GM23248 (cell line): ENCODE data around the gene SENP8. TPM values are rescaled to one million over a fixed set of nuclear protein-coding genes. Genes with fewer than 3 reads are reported as not detected.

Experiments used
- DNase-seq: peaks from one replicate; pipeline ENCODE4 v3.0.0-alpha.2; 2015
- H2AFZ ChIP-seq: fragments of 200-600 bp; sonication (generic); 2 replicates; pipeline ENCODE4 v1.6.1; 2016; ENCODE audit warnings: antibody characterized with exemption
- H3F3A ChIP-seq: fragments of 200-600 bp; sonication (generic); 2 replicates; pipeline ENCODE4 v1.6.1; 2016; ENCODE audit warnings: mild to moderate bottlenecking, antibody characterized with exemption, mixed run types; ENCODE audit not compliant: insufficient read depth
- H3K27ac ChIP-seq: fragments of 200-600 bp; sonication (generic); 2 replicates; pipeline ENCODE4 v1.5.1; 2016; ENCODE audit warnings: mild to moderate bottlenecking
- H3K27me3 ChIP-seq: fragments of 200-600 bp; sonication (generic); replicated peaks from 2 replicates; pipeline ENCODE4 v1.6.1; 2016; ENCODE audit warnings: mild to moderate bottlenecking; ENCODE audit not compliant: insufficient read depth
- H3K36me3 ChIP-seq: fragments of 200-600 bp; sonication (generic); 2 replicates; pipeline ENCODE4 v1.6.1; 2016; ENCODE audit warnings: low read depth, mild to moderate bottlenecking
- H3K4me1 ChIP-seq: fragments of 200-600 bp; sonication (generic); 2 replicates; pipeline ENCODE4 v1.6.1; 2016; ENCODE audit warnings: mild to moderate bottlenecking; ENCODE audit not compliant: insufficient read depth
- H3K4me2 ChIP-seq: fragments of 200-600 bp; sonication (generic); one replicate; pipeline ENCODE4 v1.6.1; 2016; ENCODE audit warnings: mild to moderate bottlenecking; ENCODE audit not compliant: unreplicated experiment
- H3K4me3 ChIP-seq: fragments of 200-600 bp; sonication (generic); 2 replicates; pipeline ENCODE4 v1.5.1; 2016; ENCODE audit warnings: mild to moderate bottlenecking
- H3K79me2 ChIP-seq: fragments of 200-600 bp; sonication (generic); 2 replicates; pipeline ENCODE4 v1.6.1; 2016; ENCODE audit warnings: mild to moderate bottlenecking; ENCODE audit not compliant: insufficient read depth
- H3K9ac ChIP-seq: fragments of 200-600 bp; sonication (generic); 2 replicates; pipeline ENCODE4 v1.6.1; 2016; ENCODE audit warnings: mild to moderate bottlenecking
- H3K9me2 ChIP-seq: fragments of 200-600 bp; sonication (generic); 2 replicates; pipeline ENCODE4 v1.6.1; 2016; ENCODE audit warnings: mixed run types, mild to moderate bottlenecking, moderate library complexity; ENCODE audit not compliant: insufficient read depth
- H3K9me3 ChIP-seq: fragments of 200-600 bp; sonication (generic); one replicate; pipeline ENCODE4 v1.6.1; 2017; ENCODE audit warnings: low read depth
- H4K20me1 ChIP-seq: fragments of 200-600 bp; sonication (generic); 2 replicates; pipeline ENCODE4 v1.6.0; 2016; ENCODE audit not compliant: insufficient read depth
- EZH2 ChIP-seq: fragments of 200-600 bp; sonication (generic); IDR thresholded peaks from 2 replicates; pipeline ENCODE4 v1.6.1; 2018; ENCODE audit warnings: antibody characterized with exemption, mild to moderate bottlenecking; ENCODE audit not compliant: insufficient read depth, poor library complexity, severe bottlenecking
- EZH2phosphoT487 ChIP-seq: fragments of 200-600 bp; sonication (generic); IDR thresholded peaks from 2 replicates; pipeline ENCODE4 v1.6.1; 2018; ENCODE audit warnings: antibody characterized with exemption, moderate library complexity, mild to moderate bottlenecking, low read depth; ENCODE audit not compliant: insufficient read depth
- WGBS, 2 experiments: methylation state at CpG; one replicate each; pipeline ENCODE4 v1.1.6; 2015 to 2017; ENCODE audit warnings: low lambda C conversion rate in 2 of 2, low coverage in 1 of 2; ENCODE audit errors: missing lambda C conversion rate in 2 of 2; 5-methylcytosine and 5-hydroxymethylcytosine counted together
- in situ Hi-C: fragments of 300-500 bp; cut with MboI; formaldehyde crosslinking; loops from 2 replicates; pipeline ENCODE4 v1.15.0; 2020
- polyA plus RNA-seq: library from polyadenylated mRNA; unstranded; fragments of >200 nt; fragmentation: Nextera tagmentation; extraction: Ambion mirVana; gene quantifications from 2 replicates; pipeline ENCODE4 v1.2.1, GENCODE V29; 2016
- total RNA-seq: library from RNA; depleted of rRNA; stranded (reverse); fragments of >200 nt; shearing (Covaris generic); gene quantifications from 2 replicates; pipeline ENCODE4 v1.2.3, GENCODE V29; 2014

The SENP8 gene
- total and polyA plus RNA-seq, 2 experiments from 2014 or later = 2.5 to 3.8 TPM

- DNase-seq = no peak
- Histone ChIP-seq H4K20me1 (no peaks in the 10 kb centered on the region), H3K4me3 (no peak overlapping the region), H3K4me1 (0 out of 2 replicates have a peak, but pooled peaks cover 6% of the 10 kb centered on the region), H3K27me3 (no peaks in the 10 kb centered on the region), H3K9me2 (no peaks in the 10 kb centered on the region), H2AFZ (no peak overlapping the region), H3F3A (no peaks in the 10 kb centered on the region), H3K9me3 (no peaks in the 10 kb centered on the region), H3K79me2 (no peaks in the 10 kb centered on the region), H3K27ac (no peak overlapping the region), H3K4me2 (no peak overlapping the region), H3K36me3 (no peaks in the 10 kb centered on the region), H3K9ac (no peak overlapping the region)
- TF ChIP-seq EZH2 (no peak), EZH2phosphoT487 (no peak)
- 76% methylated on average over 5 of the region's 5 CpGs for WGBS, 2 experiments
- in situ Hi-C loops = loop anchor here (25.0 kb wide), 1 partner anchor 691 kb away; no protein-coding TSS in a partner anchor
Observed at GRCh38 chr15:72153269-72154000, 35.2 kb downstream of the SENP8 start.

GRCh38 chr15:72154316-72154715, 36.1 kb downstream of the SENP8 start:
- Histone ChIP-seq H2AFZ (no peak overlapping the region), H3K4me1 (0 out of 2 replicates have a peak, but pooled peaks cover 6% of the 10 kb centered on the region), H3K27me3 (no peaks in the 10 kb centered on the region), H3K4me2 (no peak overlapping the region), H3K9me3 (no peaks in the 10 kb centered on the region), H3K9me2 (no peaks in the 10 kb centered on the region), H4K20me1 (no peaks in the 10 kb centered on the region), H3K27ac (no peak overlapping the region), H3K9ac (no peak overlapping the region), H3K36me3 (no peaks in the 10 kb centered on the region), H3K79me2 (no peaks in the 10 kb centered on the region), H3F3A (no peaks in the 10 kb centered on the region), H3K4me3 (no peak overlapping the region)
- no peak for DNase-seq
- TF ChIP-seq EZH2 (no peak), EZH2phosphoT487 (no peak)
- 97 to 99% methylated on average over 7 of the region's 7 CpGs for WGBS, 2 experiments
- in situ Hi-C loops = loop anchor here (25.0 kb wide), 1 partner anchor 692 kb away; no protein-coding TSS in a partner anchor

- H3K4me1 ChIP-seq = 0 out of 2 replicates have a peak, but pooled peaks cover 6% of the 10 kb centered on the region
- TF ChIP-seq EZH2 = no peak
- TF ChIP-seq EZH2phosphoT487 = no peak
- no peaks in the 10 kb centered on the region for H4K20me1 ChIP-seq
- H3F3A ChIP-seq = no peaks in the 10 kb centered on the region
- H3K27ac ChIP-seq = no peak overlapping the region
- peak overlapping the region; percentile 43 for H3K9ac ChIP-seq
- peak; percentile 39 for DNase-seq
- peak overlapping the region; percentile 93 for H2AFZ ChIP-seq
- no peaks in the 10 kb centered on the region for H3K9me3 ChIP-seq
- in situ Hi-C loops = loop anchor here (25.0 kb wide), 1 partner anchor 693 kb away; no protein-coding TSS in a partner anchor
- no peaks in the 10 kb centered on the region for H3K79me2 ChIP-seq
- H3K27me3 ChIP-seq = no peaks in the 10 kb centered on the region
- H3K4me3 ChIP-seq = peak overlapping the region; percentile 79
- 10 to 12% methylated on average over 13 to 14 of the region's 14 CpGs for WGBS, 2 experiments
- no peaks in the 10 kb centered on the region for H3K9me2 ChIP-seq
- no peaks in the 10 kb centered on the region for H3K36me3 ChIP-seq
- H3K4me2 ChIP-seq = peak overlapping the region; percentile 99
Observed at GRCh38 chr15:72155003-72155621, 36.9 kb downstream of the SENP8 start.

GRCh38 chr15:72155635-72156616, 37.7 kb downstream of the SENP8 start:
- Histone ChIP-seq H3K9me2 (no peaks in the 10 kb centered on the region), H3K27me3 (no peaks in the 10 kb centered on the region), H3K4me1 (0 out of 2 replicates have a peak, but pooled peaks cover 6% of the 10 kb centered on the region), H3K36me3 (no peaks in the 10 kb centered on the region), H2AFZ (peak overlapping the region; percentile 93), H3K9ac (peak overlapping the region; percentile 43), H3F3A (no peaks in the 10 kb centered on the region), H3K9me3 (no peaks in the 10 kb centered on the region), H3K79me2 (no peaks in the 10 kb centered on the region), H3K4me3 (peak overlapping the region; percentile 79), H3K4me2 (peak overlapping the region; percentile 99), H3K27ac (no peak overlapping the region), H4K20me1 (no peaks in the 10 kb centered on the region)
- in situ Hi-C loops = loop anchor here (25.0 kb wide), 1 partner anchor 694 kb away; no protein-coding TSS in a partner anchor
- peak; percentile 85 for DNase-seq
- 1 to 3% methylated on average over 19 of the region's 19 CpGs for WGBS, 2 experiments
- TF ChIP-seq EZH2 (no peak), EZH2phosphoT487 (no peak)
